Measurements from ENCODE around the gene IBTK.

- TF ChIP-seq ESRRA (CRISPR knock-in tag; IDR thresholded peaks at IDR 0.05; ENCODE audit: borderline replicate concordance): no peak
- TF ChIP-seq, protein P1, sequence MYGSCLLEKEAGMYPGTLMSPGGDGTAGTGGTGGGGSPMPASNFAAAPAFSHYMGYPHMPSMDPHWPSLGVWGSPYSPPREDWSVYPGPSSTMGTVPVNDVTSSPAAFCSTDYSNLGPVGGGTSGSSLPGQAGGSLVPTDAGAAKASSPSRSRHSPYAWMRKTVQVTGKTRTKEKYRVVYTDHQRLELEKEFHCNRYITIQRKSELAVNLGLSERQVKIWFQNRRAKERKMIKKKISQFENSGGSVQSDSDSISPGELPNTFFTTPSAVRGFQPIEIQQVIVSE (CRISPR knock-in tag; IDR thresholded peaks at IDR 0.05; ENCODE audit: borderline replicate concordance): no peak
- TF ChIP-seq, protein P2, sequence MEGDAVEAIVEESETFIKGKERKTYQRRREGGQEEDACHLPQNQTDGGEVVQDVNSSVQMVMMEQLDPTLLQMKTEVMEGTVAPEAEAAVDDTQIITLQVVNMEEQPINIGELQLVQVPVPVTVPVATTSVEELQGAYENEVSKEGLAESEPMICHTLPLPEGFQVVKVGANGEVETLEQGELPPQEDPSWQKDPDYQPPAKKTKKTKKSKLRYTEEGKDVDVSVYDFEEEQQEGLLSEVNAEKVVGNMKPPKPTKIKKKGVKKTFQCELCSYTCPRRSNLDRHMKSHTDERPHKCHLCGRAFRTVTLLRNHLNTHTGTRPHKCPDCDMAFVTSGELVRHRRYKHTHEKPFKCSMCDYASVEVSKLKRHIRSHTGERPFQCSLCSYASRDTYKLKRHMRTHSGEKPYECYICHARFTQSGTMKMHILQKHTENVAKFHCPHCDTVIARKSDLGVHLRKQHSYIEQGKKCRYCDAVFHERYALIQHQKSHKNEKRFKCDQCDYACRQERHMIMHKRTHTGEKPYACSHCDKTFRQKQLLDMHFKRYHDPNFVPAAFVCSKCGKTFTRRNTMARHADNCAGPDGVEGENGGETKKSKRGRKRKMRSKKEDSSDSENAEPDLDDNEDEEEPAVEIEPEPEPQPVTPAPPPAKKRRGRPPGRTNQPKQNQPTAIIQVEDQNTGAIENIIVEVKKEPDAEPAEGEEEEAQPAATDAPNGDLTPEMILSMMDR (IDR thresholded peaks at IDR 0.05): no peak
- TF ChIP-seq FOXK1 (CRISPR knock-in tag; IDR thresholded peaks at IDR 0.05): no peak
- TF ChIP-seq ZNF232 (CRISPR knock-in tag; IDR thresholded peaks at IDR 0.05): no peak
- TF ChIP-seq CREB1 (CRISPR knock-in tag; IDR thresholded peaks at IDR 0.05): no peak
- no peak for TF ChIP-seq HMGXB4 (CRISPR knock-in tag; IDR thresholded peaks at IDR 0.05)
- TF ChIP-seq, protein P3, sequence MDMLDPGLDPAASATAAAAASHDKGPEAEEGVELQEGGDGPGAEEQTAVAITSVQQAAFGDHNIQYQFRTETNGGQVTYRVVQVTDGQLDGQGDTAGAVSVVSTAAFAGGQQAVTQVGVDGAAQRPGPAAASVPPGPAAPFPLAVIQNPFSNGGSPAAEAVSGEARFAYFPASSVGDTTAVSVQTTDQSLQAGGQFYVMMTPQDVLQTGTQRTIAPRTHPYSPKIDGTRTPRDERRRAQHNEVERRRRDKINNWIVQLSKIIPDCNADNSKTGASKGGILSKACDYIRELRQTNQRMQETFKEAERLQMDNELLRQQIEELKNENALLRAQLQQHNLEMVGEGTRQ (CRISPR knock-in tag; IDR thresholded peaks at IDR 0.05): no peak
- no peak for TF ChIP-seq ZNF263 (CRISPR knock-in tag; IDR thresholded peaks at IDR 0.05; ENCODE audit: low read depth)
- TF ChIP-seq NFE2L1 (CRISPR knock-in tag; IDR thresholded peaks at IDR 0.05): no peak
Observed at GRCh38 chr6:82240186-82240585, 7.4 kb downstream of the IBTK start.

Measured in WTC11 (cell line).